SK-N-SH (cell line): Measurements from ENCODE around the gene SPOCK3.

ENCODE experiments used
- ELF1 ChIP-seq: IDR thresholded peaks from 2 replicates; pipeline ENCODE4 v1.4.0; 2012
- JUND ChIP-seq: IDR thresholded peaks from 2 replicates; pipeline ENCODE4 v1.4.0; 2012
- NRF1 ChIP-seq: IDR thresholded peaks from 2 replicates; pipeline ENCODE4 v1.6.1; 2012; ENCODE audit warnings: low read depth, mild to moderate bottlenecking, low read length
- RAD21 ChIP-seq: IDR thresholded peaks from 2 replicates; pipeline ENCODE4 v1.6.1; 2012; ENCODE audit warnings: mild to moderate bottlenecking, low read length
- RCOR1 ChIP-seq: fragments of 150-350 bp; IDR thresholded peaks from 2 replicates; pipeline ENCODE4 v1.6.1; 2017; ENCODE audit warnings: antibody characterized with exemption, low read length
- TAF1 ChIP-seq: IDR thresholded peaks from 2 replicates; pipeline ENCODE4 v1.6.1; 2012; ENCODE audit warnings: low read depth, mild to moderate bottlenecking, low read length, moderate library complexity, borderline replicate concordance
- TF ChIP-seq, protein P1 (sequence below): fragments of 200-600 bp; sonication (generic); IDR thresholded peaks from 2 replicates; pipeline ENCODE4 v1.6.1; 2017; ENCODE audit warnings: antibody characterized with exemption, mild to moderate bottlenecking, moderate library complexity
- TF ChIP-seq, protein P2 (sequence below): IDR thresholded peaks from 2 replicates; pipeline ENCODE4 v1.4.0; 2012; ENCODE audit warnings: low read depth, borderline replicate concordance
- TF ChIP-seq, protein P3 (sequence below): IDR thresholded peaks from 2 replicates; pipeline ENCODE4 v1.6.1; 2012; ENCODE audit warnings: mild to moderate bottlenecking, low read depth, low read length, moderate library complexity
- TF ChIP-seq, protein P4 (sequence below): IDR thresholded peaks from 2 replicates; pipeline ENCODE4 v1.4.0; 2012; ENCODE audit warnings: low read depth, borderline replicate concordance

DNA sequence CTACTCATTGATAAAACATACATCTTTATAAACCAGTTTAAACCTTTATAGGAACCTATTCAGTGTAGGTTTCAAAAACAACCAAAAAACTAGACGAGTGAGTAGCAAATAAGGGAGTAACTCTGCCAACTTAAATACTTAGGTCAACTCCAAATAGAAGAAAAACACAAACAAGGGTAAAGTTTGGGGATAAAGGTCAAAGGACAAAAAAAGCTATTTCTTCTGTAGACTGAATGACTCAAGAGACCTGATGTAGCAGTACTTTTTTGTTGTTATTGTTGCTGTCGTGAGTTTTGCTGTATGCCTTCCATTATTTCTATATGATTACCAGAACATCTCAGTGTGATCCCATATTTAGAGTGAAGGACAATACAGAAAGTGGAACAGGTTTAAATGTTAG lies 199.3 kb downstream of the SPOCK3 start:
- TF ChIP-seq, protein P1, sequence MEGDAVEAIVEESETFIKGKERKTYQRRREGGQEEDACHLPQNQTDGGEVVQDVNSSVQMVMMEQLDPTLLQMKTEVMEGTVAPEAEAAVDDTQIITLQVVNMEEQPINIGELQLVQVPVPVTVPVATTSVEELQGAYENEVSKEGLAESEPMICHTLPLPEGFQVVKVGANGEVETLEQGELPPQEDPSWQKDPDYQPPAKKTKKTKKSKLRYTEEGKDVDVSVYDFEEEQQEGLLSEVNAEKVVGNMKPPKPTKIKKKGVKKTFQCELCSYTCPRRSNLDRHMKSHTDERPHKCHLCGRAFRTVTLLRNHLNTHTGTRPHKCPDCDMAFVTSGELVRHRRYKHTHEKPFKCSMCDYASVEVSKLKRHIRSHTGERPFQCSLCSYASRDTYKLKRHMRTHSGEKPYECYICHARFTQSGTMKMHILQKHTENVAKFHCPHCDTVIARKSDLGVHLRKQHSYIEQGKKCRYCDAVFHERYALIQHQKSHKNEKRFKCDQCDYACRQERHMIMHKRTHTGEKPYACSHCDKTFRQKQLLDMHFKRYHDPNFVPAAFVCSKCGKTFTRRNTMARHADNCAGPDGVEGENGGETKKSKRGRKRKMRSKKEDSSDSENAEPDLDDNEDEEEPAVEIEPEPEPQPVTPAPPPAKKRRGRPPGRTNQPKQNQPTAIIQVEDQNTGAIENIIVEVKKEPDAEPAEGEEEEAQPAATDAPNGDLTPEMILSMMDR = no peak
- TF ChIP-seq RCOR1 (no peak), TAF1 (no peak), ELF1 (no peak), JUND (no peak), RAD21 (no peak), NRF1 (no peak)
- TF ChIP-seq, protein P2, sequence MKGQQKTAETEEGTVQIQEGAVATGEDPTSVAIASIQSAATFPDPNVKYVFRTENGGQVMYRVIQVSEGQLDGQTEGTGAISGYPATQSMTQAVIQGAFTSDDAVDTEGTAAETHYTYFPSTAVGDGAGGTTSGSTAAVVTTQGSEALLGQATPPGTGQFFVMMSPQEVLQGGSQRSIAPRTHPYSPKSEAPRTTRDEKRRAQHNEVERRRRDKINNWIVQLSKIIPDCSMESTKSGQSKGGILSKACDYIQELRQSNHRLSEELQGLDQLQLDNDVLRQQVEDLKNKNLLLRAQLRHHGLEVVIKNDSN = no peak
- TF ChIP-seq, protein P3, sequence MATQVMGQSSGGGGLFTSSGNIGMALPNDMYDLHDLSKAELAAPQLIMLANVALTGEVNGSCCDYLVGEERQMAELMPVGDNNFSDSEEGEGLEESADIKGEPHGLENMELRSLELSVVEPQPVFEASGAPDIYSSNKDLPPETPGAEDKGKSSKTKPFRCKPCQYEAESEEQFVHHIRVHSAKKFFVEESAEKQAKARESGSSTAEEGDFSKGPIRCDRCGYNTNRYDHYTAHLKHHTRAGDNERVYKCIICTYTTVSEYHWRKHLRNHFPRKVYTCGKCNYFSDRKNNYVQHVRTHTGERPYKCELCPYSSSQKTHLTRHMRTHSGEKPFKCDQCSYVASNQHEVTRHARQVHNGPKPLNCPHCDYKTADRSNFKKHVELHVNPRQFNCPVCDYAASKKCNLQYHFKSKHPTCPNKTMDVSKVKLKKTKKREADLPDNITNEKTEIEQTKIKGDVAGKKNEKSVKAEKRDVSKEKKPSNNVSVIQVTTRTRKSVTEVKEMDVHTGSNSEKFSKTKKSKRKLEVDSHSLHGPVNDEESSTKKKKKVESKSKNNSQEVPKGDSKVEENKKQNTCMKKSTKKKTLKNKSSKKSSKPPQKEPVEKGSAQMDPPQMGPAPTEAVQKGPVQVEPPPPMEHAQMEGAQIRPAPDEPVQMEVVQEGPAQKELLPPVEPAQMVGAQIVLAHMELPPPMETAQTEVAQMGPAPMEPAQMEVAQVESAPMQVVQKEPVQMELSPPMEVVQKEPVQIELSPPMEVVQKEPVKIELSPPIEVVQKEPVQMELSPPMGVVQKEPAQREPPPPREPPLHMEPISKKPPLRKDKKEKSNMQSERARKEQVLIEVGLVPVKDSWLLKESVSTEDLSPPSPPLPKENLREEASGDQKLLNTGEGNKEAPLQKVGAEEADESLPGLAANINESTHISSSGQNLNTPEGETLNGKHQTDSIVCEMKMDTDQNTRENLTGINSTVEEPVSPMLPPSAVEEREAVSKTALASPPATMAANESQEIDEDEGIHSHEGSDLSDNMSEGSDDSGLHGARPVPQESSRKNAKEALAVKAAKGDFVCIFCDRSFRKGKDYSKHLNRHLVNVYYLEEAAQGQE = no peak
- TF ChIP-seq, protein P4, sequence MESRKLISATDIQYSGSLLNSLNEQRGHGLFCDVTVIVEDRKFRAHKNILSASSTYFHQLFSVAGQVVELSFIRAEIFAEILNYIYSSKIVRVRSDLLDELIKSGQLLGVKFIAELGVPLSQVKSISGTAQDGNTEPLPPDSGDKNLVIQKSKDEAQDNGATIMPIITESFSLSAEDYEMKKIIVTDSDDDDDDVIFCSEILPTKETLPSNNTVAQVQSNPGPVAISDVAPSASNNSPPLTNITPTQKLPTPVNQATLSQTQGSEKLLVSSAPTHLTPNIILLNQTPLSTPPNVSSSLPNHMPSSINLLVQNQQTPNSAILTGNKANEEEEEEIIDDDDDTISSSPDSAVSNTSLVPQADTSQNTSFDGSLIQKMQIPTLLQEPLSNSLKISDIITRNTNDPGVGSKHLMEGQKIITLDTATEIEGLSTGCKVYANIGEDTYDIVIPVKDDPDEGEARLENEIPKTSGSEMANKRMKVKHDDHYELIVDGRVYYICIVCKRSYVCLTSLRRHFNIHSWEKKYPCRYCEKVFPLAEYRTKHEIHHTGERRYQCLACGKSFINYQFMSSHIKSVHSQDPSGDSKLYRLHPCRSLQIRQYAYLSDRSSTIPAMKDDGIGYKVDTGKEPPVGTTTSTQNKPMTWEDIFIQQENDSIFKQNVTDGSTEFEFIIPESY = no peak
